ENCODE measurements around the gene TSGA10IP.
A peak's percentile ranks its signal among the peaks of the same experiment; 100 is the strongest.

TSGA10IP gene

GRCh38 chr11:65932558-65932919 is 12.7 kb upstream of the TSGA10IP start:
- Histone ChIP-seq H3K4me1 (ENCODE audit: control insufficient read depth in 1 of 2, insufficient read depth in 1 of 2, low read depth in 1 of 2, low read length in 1 of 2) (peaks cover 13 to 14% of the 10 kb centered on the region in 2 experiments), H3K27me3 (peaks cover under 1% of the 10 kb centered on the region), H3K27ac (no peak overlapping the region), H3K36me3 (no peaks in the 10 kb centered on the region), H3K9me3 (no peaks in the 10 kb centered on the region), H3K4me3 (ENCODE audit: low read depth in 1 of 2, low read length in 1 of 2) (no peak overlapping the region)
- TF ChIP-seq, protein P1, sequence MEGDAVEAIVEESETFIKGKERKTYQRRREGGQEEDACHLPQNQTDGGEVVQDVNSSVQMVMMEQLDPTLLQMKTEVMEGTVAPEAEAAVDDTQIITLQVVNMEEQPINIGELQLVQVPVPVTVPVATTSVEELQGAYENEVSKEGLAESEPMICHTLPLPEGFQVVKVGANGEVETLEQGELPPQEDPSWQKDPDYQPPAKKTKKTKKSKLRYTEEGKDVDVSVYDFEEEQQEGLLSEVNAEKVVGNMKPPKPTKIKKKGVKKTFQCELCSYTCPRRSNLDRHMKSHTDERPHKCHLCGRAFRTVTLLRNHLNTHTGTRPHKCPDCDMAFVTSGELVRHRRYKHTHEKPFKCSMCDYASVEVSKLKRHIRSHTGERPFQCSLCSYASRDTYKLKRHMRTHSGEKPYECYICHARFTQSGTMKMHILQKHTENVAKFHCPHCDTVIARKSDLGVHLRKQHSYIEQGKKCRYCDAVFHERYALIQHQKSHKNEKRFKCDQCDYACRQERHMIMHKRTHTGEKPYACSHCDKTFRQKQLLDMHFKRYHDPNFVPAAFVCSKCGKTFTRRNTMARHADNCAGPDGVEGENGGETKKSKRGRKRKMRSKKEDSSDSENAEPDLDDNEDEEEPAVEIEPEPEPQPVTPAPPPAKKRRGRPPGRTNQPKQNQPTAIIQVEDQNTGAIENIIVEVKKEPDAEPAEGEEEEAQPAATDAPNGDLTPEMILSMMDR (IDR thresholded peaks at IDR 0.05), result no peak

- Histone ChIP-seq H3K36me3 (no peaks in the 10 kb centered on the region), H3K4me3 (ENCODE audit: low read depth in 1 of 2, low read length in 1 of 2) (no peak overlapping the region), H3K27ac (no peak overlapping the region), H3K27me3 (peaks cover 6% of the 10 kb centered on the region), H3K4me1 (ENCODE audit: control insufficient read depth in 1 of 2, insufficient read depth in 1 of 2, low read depth in 1 of 2, low read length in 1 of 2) (no peaks in the 10 kb centered on the region), H3K9me3 (no peaks in the 10 kb centered on the region)
- TF ChIP-seq, protein P1 (IDR thresholded peaks at IDR 0.05), result no peak
These were observed 11.3 kb upstream of the TSGA10IP start for GRCh38 chr11:65934014-65934413.

DNA sequence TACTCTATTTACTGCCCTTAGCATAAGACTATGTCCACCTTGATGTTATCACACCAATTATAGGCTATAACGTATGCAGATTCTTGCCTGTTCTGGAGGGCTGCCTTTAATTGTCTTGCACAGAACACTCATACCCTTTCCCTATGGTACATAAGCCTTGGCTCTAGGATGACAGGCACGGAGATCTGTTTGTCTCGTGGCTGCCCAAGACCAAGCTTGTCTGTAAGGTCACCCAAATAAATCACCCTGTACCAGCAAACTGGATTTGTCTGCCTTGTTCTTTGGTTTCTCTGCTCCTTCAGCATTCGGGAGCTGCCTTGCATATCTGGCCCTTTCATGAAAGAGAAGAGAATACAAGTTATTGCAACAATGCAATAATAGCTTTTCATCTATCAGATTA is 7.5 kb upstream of the TSGA10IP start:
- Histone ChIP-seq H3K4me3 (ENCODE audit: low read depth in 1 of 2, low read length in 1 of 2) (no peak overlapping the region), H3K27me3 (peaks cover 6% of the 10 kb centered on the region), H3K9me3 (no peaks in the 10 kb centered on the region), H3K4me1 (ENCODE audit: control insufficient read depth in 1 of 2, insufficient read depth in 1 of 2, low read depth in 1 of 2, low read length in 1 of 2) (peaks cover 11 to 12% of the 10 kb centered on the region in 2 experiments), H3K36me3 (no peaks in the 10 kb centered on the region), H3K27ac (no peak overlapping the region)
- TF ChIP-seq, protein P1 (IDR thresholded peaks at IDR 0.05), result no peak

GRCh38 chr11:65941720-65942310 is 3.5 kb upstream of the TSGA10IP start:
- no peak overlapping the region for H3K4me3 ChIP-seq (ENCODE audit: low read depth in 1 of 2, low read length in 1 of 2)
- peaks cover 11 to 12% of the 10 kb centered on the region in 2 experiments for H3K4me1 ChIP-seq (ENCODE audit: control insufficient read depth in 1 of 2, insufficient read depth in 1 of 2, low read depth in 1 of 2, low read length in 1 of 2)
- no peaks in the 10 kb centered on the region for H3K9me3 ChIP-seq
- H3K27ac ChIP-seq, result peak overlapping the region; percentile 74
- H3K27me3 ChIP-seq, result peaks cover 6% of the 10 kb centered on the region
- TF ChIP-seq, protein P1 (IDR thresholded peaks at IDR 0.05), result no peak
- H3K36me3 ChIP-seq, result no peaks in the 10 kb centered on the region

GRCh38 chr11:65942531-65942930 is 2.7 kb upstream of the TSGA10IP start:
- Histone ChIP-seq H3K4me1 (ENCODE audit: control insufficient read depth in 1 of 2, insufficient read depth in 1 of 2, low read depth in 1 of 2, low read length in 1 of 2) (peaks cover 11 to 12% of the 10 kb centered on the region in 2 experiments), H3K4me3 (ENCODE audit: low read depth in 1 of 2, low read length in 1 of 2) (no peak overlapping the region), H3K36me3 (no peaks in the 10 kb centered on the region), H3K27me3 (peaks cover 5% of the 10 kb centered on the region), H3K9me3 (no peaks in the 10 kb centered on the region), H3K27ac (no peak overlapping the region)
- TF ChIP-seq, protein P1 (IDR thresholded peaks at IDR 0.05), result no peak

All from neutrophil (primary cell).